Neural cell (in vitro differentiated cells): ENCODE measurements around the gene PHPT1.
A peak's percentile ranks its signal among the peaks of the same experiment; 100 is the strongest.

Source experiments
- EP300 ChIP-seq: fragments of 450-650 bp; conservative IDR thresholded peaks from 2 replicates; pipeline ENCODE4 v1.6.1; 2014; ENCODE audit warnings: antibody characterized with exemption, mild to moderate bottlenecking, moderate library complexity; ENCODE audit not compliant: poor library complexity, severe bottlenecking
- EZH2 ChIP-seq: fragments of 200-600, 300-800 bp; shearing (Covaris generic), sonication (generic); IDR thresholded peaks from 2 replicates; pipeline ENCODE4 v1.6.1; 2014; ENCODE audit warnings: antibody characterized with exemption, low read length, borderline replicate concordance, mild to moderate bottlenecking; ENCODE audit not compliant: insufficient read depth, poor library complexity, severe bottlenecking
- MXI1 ChIP-seq: fragments of 450-650 bp; conservative IDR thresholded peaks from 2 replicates; pipeline ENCODE4 v1.6.1; 2014; ENCODE audit warnings: antibody characterized with exemption, mild to moderate bottlenecking; ENCODE audit not compliant: poor library complexity, severe bottlenecking
- POLR2AphosphoS5 ChIP-seq: IDR thresholded peaks from 2 replicates; pipeline ENCODE4 v1.6.1; 2012
- TAF1 ChIP-seq: IDR thresholded peaks from 2 replicates; pipeline ENCODE4 v1.6.1; 2012; ENCODE audit warnings: low read depth
- TF ChIP-seq, protein P1 (sequence below): fragments of 450-650 bp; IDR thresholded peaks from 2 replicates; pipeline ENCODE4 v1.5.1; 2014; ENCODE audit warnings: antibody characterized with exemption, mild to moderate bottlenecking, moderate library complexity; ENCODE audit not compliant: poor library complexity, severe bottlenecking
- TF ChIP-seq, protein P2 (sequence below): IDR thresholded peaks from 2 replicates; pipeline ENCODE4 v1.6.1; 2012; ENCODE audit warnings: borderline replicate concordance

DNA sequence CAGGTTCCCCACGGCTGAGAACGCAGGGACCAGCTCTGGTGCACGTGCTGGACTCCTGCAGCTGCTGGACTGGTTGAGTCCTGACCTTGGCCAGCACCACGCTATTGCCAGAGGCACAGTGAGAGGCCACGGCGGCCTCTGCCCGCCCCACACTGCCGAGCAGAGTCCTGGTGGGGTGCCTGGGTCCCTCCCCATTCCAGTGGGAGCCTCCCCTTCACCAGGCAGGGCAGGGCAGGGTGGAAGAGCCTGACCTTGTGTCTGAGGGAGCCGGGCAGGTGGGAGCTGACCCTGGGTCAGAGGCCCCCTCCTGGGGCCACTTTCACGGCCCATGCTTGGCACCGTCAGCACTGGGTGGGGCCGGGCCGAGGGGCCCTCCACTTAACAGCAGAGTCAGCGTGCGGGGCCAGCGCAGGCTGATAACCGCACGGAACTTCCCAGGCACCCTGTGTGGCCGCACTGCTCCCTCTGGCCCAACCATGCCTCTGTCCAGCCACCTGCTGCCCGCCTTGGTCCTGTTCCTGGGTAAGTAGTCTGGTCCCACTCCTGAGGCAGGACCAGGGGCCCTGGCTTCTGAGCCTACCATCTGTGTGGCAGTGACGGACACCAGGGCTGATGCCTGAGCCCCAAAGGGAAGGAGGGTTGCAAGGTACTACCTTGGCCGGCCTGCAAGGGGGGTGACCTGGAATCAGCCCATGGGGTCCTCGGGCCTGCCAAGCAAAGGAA, 2.9 kb downstream of the PHPT1 start, which contains the start of gene MAMDC4:
- TF ChIP-seq, protein P1, sequence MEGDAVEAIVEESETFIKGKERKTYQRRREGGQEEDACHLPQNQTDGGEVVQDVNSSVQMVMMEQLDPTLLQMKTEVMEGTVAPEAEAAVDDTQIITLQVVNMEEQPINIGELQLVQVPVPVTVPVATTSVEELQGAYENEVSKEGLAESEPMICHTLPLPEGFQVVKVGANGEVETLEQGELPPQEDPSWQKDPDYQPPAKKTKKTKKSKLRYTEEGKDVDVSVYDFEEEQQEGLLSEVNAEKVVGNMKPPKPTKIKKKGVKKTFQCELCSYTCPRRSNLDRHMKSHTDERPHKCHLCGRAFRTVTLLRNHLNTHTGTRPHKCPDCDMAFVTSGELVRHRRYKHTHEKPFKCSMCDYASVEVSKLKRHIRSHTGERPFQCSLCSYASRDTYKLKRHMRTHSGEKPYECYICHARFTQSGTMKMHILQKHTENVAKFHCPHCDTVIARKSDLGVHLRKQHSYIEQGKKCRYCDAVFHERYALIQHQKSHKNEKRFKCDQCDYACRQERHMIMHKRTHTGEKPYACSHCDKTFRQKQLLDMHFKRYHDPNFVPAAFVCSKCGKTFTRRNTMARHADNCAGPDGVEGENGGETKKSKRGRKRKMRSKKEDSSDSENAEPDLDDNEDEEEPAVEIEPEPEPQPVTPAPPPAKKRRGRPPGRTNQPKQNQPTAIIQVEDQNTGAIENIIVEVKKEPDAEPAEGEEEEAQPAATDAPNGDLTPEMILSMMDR = no peak
- TF ChIP-seq MXI1 = no peak
- no peak for TF ChIP-seq TAF1
- TF ChIP-seq, protein P2, sequence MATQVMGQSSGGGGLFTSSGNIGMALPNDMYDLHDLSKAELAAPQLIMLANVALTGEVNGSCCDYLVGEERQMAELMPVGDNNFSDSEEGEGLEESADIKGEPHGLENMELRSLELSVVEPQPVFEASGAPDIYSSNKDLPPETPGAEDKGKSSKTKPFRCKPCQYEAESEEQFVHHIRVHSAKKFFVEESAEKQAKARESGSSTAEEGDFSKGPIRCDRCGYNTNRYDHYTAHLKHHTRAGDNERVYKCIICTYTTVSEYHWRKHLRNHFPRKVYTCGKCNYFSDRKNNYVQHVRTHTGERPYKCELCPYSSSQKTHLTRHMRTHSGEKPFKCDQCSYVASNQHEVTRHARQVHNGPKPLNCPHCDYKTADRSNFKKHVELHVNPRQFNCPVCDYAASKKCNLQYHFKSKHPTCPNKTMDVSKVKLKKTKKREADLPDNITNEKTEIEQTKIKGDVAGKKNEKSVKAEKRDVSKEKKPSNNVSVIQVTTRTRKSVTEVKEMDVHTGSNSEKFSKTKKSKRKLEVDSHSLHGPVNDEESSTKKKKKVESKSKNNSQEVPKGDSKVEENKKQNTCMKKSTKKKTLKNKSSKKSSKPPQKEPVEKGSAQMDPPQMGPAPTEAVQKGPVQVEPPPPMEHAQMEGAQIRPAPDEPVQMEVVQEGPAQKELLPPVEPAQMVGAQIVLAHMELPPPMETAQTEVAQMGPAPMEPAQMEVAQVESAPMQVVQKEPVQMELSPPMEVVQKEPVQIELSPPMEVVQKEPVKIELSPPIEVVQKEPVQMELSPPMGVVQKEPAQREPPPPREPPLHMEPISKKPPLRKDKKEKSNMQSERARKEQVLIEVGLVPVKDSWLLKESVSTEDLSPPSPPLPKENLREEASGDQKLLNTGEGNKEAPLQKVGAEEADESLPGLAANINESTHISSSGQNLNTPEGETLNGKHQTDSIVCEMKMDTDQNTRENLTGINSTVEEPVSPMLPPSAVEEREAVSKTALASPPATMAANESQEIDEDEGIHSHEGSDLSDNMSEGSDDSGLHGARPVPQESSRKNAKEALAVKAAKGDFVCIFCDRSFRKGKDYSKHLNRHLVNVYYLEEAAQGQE = no peak
- peak; percentile 5 for TF ChIP-seq POLR2AphosphoS5
- no peak for TF ChIP-seq EP300
- TF ChIP-seq EZH2 = no peak
